ENCODE data around the gene IL3RA. TPM values are rescaled to one million over a fixed set of nuclear protein-coding genes. Genes with fewer than 3 reads are reported as not detected.
"Not testable (repeated sequence)": the region's sequence is repeated elsewhere in the genome, so short reads cannot be mapped to it uniquely, and the experiment has no call there.

Gene IL3RA
- polyA plus RNA-seq, 1 donor (not counting 4 experiments of a cell fraction or from before 2014, with no cell fraction given): not detected

GRCh38 chrX:1330605-1331004, 6.0 kb upstream of the IL3RA start:
- no peaks in the 10 kb centered on the region for H3K4me1 ChIP-seq (ENCODE audit: control insufficient read depth, extremely low read depth, insufficient read depth, low read length)
- H3K4me2 ChIP-seq (ENCODE audit: control insufficient read depth, extremely low read depth, insufficient read depth, low read depth, low read length): no peak overlapping the region
- no peak overlapping the region for H3K9ac ChIP-seq (ENCODE audit: control insufficient read depth, extremely low read depth, insufficient read depth, low read length)
- H2AFZ ChIP-seq (ENCODE audit: control insufficient read depth, low read length): no peak overlapping the region
- H3K9me1 ChIP-seq (ENCODE audit: control insufficient read depth, extremely low read depth, insufficient read depth, low read length): no peaks in the 10 kb centered on the region
- DNase-seq (ENCODE audit: low read depth, low spot score) (no peak), FAIRE-seq (no peak)
- no peaks in the 10 kb centered on the region for H3K79me2 ChIP-seq (ENCODE audit: control insufficient read depth, insufficient read depth, low read length)
- H4K20me1 ChIP-seq (ENCODE audit: control insufficient read depth, extremely low read depth, insufficient read depth, low read length): no peaks in the 10 kb centered on the region
- TF ChIP-seq CTCF (optimal IDR thresholded peaks at IDR 0.05 in 1 of 3, IDR thresholded peaks at IDR 0.05 in 1 of 3, conservative IDR thresholded peaks at IDR 0.05 in 1 of 3; ENCODE audit: extremely low read depth in 1 of 3, insufficient read depth in 2 of 3, low read length in 3 of 3) (no peak), EZH2 (IDR thresholded peaks at IDR 0.05; ENCODE audit: low read length) (no peak)
- dilution Hi-C loops (cut with MboI; ENCODE audit: extremely low pct_ligation_motif_present, low sequenced_read_pairs): no loop called here
- no peaks in the 10 kb centered on the region for H3K27me3 ChIP-seq (ENCODE audit: control insufficient read depth, extremely low read depth, insufficient read depth, low read length)
- H3K9me3 ChIP-seq (ENCODE audit: control insufficient read depth, low read depth, low read length): peaks cover 2% of the 10 kb centered on the region
- no peak overlapping the region for H3K4me3 ChIP-seq (ENCODE audit: control insufficient read depth in 2 of 3, extremely low read depth in 1 of 3, insufficient read depth in 2 of 3, low read depth in 1 of 3, low read length in 3 of 3)
- no peaks in the 10 kb centered on the region for H3K36me3 ChIP-seq (ENCODE audit: control insufficient read depth in 2 of 2, extremely low read depth in 1 of 2, insufficient read depth in 2 of 2, low read length in 2 of 2)
- H3K27ac ChIP-seq (ENCODE audit: control insufficient read depth, insufficient read depth, low read length): no peak overlapping the region

GRCh38 chrX:1332433-1332832, 4.2 kb upstream of the IL3RA start:
- dilution Hi-C loops (cut with MboI; ENCODE audit: extremely low pct_ligation_motif_present, low sequenced_read_pairs); H3K27ac ChIP-seq (ENCODE audit: control insufficient read depth, insufficient read depth, low read length); H3K4me3 ChIP-seq (ENCODE audit: control insufficient read depth in 2 of 3, extremely low read depth in 1 of 3, insufficient read depth in 2 of 3, low read depth in 1 of 3, low read length in 3 of 3); H4K20me1 ChIP-seq (ENCODE audit: control insufficient read depth, extremely low read depth, insufficient read depth, low read length); H3K4me2 ChIP-seq (ENCODE audit: control insufficient read depth, extremely low read depth, insufficient read depth, low read depth, low read length); H3K9me1 ChIP-seq (ENCODE audit: control insufficient read depth, extremely low read depth, insufficient read depth, low read length); H3K79me2 ChIP-seq (ENCODE audit: control insufficient read depth, insufficient read depth, low read length); H3K4me1 ChIP-seq (ENCODE audit: control insufficient read depth, extremely low read depth, insufficient read depth, low read length); H2AFZ ChIP-seq (ENCODE audit: control insufficient read depth, low read length); H3K9me3 ChIP-seq (ENCODE audit: control insufficient read depth, low read depth, low read length); H3K27me3 ChIP-seq (ENCODE audit: control insufficient read depth, extremely low read depth, insufficient read depth, low read length); DNase-seq (ENCODE audit: low read depth, low spot score); FAIRE-seq; H3K9ac ChIP-seq (ENCODE audit: control insufficient read depth, extremely low read depth, insufficient read depth, low read length); H3K36me3 ChIP-seq (ENCODE audit: control insufficient read depth in 2 of 2, extremely low read depth in 1 of 2, insufficient read depth in 2 of 2, low read length in 2 of 2): not testable (repeated sequence)

DNA sequence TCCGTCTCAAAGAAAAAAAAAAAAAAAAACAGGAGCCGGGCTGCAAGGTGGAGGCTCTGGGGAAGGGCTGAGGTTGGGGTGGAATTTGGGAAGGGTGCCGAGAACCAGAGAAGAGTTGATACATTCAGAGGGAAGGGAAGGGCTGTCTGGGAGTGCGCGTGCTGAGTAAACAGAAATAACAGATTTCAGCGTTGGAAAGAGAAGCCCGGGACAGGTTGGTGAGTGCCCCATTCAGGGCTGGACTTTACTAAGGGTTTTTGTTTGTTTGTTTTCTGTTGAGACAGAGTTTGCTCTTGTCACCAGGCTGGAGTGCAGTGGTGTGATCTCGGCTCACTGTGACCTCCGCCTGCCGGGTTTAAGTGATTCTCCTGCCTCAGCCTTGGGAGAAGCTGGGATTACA, 1.7 kb upstream of the IL3RA start:
- Histone ChIP-seq H3K36me3 (ENCODE audit: control insufficient read depth in 2 of 2, extremely low read depth in 1 of 2, insufficient read depth in 2 of 2, low read length in 2 of 2) (no peaks in the 10 kb centered on the region), H3K9me3 (ENCODE audit: control insufficient read depth, low read depth, low read length) (peaks cover 2% of the 10 kb centered on the region), H3K27ac (ENCODE audit: control insufficient read depth, insufficient read depth, low read length) (no peak overlapping the region), H3K79me2 (ENCODE audit: control insufficient read depth, insufficient read depth, low read length) (no peaks in the 10 kb centered on the region), H3K27me3 (ENCODE audit: control insufficient read depth, extremely low read depth, insufficient read depth, low read length) (no peaks in the 10 kb centered on the region), H3K4me3 (ENCODE audit: control insufficient read depth in 2 of 3, extremely low read depth in 1 of 3, insufficient read depth in 2 of 3, low read depth in 1 of 3, low read length in 3 of 3) (no peak overlapping the region), H4K20me1 (ENCODE audit: control insufficient read depth, extremely low read depth, insufficient read depth, low read length) (no peaks in the 10 kb centered on the region), H3K4me2 (ENCODE audit: control insufficient read depth, extremely low read depth, insufficient read depth, low read depth, low read length) (no peak overlapping the region), H3K9ac (ENCODE audit: control insufficient read depth, extremely low read depth, insufficient read depth, low read length) (no peak overlapping the region), H3K9me1 (ENCODE audit: control insufficient read depth, extremely low read depth, insufficient read depth, low read length) (no peaks in the 10 kb centered on the region), H2AFZ (ENCODE audit: control insufficient read depth, low read length) (no peak overlapping the region), H3K4me1 (ENCODE audit: control insufficient read depth, extremely low read depth, insufficient read depth, low read length) (no peaks in the 10 kb centered on the region)
- no peak for DNase-seq (ENCODE audit: low read depth, low spot score)
- FAIRE-seq: no peak
- dilution Hi-C loops (cut with MboI; ENCODE audit: extremely low pct_ligation_motif_present, low sequenced_read_pairs): no loop called here
- TF ChIP-seq EZH2 (IDR thresholded peaks at IDR 0.05; ENCODE audit: low read length) (no peak), CTCF (optimal IDR thresholded peaks at IDR 0.05 in 1 of 3, IDR thresholded peaks at IDR 0.05 in 1 of 3, conservative IDR thresholded peaks at IDR 0.05 in 1 of 3; ENCODE audit: extremely low read depth in 1 of 3, insufficient read depth in 2 of 3, low read length in 3 of 3) (no peak)
